ELR (cell line): ENCODE results near the gene PAPOLB.

Source experiments
- DNase-seq: peaks from one replicate; pipeline ENCODE4 v3.0.0-alpha.2; 2015; ENCODE audit warnings: low read depth

PAPOLB gene

GRCh38 chr7:4841836-4842235, 20.0 kb downstream of the PAPOLB start:
- DNase-seq = no peak

DNA sequence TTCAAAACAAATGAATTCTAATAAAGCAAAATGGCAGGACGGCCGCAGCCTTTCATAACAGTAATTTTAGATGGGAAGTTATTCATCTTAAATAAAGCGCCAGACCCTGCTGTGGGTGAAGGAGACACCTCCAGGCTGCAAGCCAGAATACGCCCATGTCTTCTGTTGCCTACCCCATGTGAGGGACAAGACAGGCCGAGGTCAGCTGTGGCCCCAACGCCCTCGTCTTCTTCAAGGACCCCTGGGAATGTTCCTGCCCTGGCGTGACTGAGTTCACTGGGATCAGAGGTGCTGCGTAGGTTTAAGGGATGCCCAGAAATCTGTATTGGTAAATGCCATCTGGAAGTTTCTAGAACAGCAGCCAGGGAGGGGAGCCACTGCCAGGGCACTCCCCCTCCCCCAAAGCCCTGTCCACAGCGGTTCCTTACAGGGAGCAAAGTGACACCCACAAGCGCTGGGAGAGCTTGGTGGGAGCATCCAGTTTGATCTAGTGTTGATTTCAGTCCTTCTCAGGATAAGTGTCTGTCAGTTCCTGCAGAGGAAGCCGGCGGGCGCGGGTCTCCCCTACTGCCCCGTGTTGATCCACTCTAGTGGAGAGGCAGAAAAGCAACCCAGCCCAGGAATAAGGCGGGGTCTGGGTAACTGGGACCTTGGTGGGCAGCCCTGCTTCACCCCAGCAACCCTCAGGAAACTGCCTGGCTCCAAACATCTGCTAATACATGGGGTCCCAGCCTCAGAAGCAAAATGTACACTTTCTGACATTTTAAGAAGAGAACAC, 20.6 kb downstream of the PAPOLB start:
- DNase-seq = no peak

DNA sequence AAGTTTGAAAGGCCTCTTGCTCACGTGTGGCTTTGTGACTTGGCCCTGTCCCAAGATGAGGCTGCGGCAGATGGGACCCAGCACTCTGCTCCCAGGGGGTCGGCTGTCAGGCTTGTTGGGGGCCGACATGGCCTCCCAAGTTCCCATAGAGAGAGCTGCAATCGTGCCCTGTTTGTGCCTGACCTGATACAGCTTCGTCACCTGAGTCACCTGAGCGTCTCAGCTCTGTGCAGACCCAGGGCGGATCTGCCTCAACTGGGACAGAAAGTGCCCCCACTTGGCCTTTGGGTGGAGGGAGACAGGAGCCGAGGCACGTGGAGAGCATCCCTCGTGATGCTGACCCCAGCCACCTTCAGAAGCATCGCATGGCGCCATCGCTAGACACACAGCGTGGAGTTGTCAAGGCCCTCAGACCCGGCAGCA, 21.7 kb downstream of the PAPOLB start:
- DNase-seq = no peak

DNA sequence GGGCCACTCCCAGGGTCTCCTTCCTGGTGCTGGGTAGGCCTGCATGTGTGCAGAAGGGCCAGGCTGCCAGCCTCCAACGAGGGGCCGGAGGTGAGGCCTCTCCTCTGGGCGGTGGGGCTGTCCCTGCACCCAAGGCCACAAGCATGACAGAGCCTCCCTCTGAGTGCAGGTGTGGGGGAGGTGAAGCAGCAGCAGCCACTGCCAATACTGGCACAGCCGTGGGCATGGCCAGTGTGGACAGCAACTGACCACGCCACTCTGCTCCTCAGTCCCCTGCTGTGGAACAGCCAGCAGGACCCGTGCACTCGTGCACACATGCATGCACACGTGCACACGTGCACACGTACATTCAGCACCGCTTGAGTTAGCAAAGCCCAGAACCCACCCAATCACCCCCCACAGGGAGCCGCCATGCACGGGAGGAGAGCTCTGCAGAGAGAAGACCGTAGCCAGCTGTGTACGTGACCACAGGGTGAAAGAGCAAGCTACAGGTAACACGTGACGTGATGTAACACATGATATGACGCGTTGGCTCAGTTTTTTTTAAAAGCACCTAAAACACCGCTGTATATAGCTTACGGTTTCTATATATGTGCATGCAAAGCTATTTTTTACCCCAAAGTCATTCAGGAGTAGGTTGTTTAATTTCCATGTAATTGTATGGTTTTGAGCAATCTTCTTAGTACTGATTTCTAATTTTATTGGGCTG, 23.1 kb downstream of the PAPOLB start:
- DNase-seq = no peak

- no peak for DNase-seq
Measured at GRCh38 chr7:4837803-4838625, 23.8 kb downstream of the PAPOLB start.

DNA sequence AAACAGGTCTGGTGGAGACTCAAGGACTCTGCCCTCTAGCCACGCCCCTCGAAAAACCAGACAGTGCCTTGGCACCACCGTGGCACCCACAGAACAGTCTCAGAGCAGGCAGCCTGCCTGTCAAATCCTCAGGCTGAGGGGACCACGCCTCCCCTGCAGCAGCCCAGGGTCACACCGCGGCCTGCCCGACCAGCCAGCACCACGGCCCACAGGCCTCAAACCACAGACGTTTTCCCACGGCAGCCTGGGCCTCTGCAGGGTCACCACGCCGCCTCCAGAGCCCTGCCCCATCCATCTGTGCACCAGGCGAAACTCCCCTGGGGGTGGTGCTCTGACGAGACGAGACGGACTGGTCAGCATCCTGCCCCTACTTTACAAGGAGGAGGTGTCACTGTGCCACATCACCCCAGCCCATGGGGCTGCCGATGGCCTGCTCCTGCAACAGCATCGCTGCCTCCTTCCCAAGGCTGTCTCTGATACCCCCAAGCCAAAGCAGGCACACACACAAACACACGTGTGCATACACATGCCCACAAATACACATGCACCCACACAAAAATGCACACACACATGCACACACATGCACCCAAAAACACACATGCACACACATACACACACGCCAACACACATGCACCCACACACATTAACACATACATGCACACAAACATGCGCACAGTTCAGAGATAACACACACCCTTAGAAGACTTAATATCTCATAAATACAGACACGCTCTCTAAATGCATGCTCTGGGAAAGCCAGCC, 24.6 kb downstream of the PAPOLB start:
- DNase-seq = no peak

- no peak for DNase-seq
Measured at GRCh38 chr7:4836206-4836661, 25.6 kb downstream of the PAPOLB start.

DNA sequence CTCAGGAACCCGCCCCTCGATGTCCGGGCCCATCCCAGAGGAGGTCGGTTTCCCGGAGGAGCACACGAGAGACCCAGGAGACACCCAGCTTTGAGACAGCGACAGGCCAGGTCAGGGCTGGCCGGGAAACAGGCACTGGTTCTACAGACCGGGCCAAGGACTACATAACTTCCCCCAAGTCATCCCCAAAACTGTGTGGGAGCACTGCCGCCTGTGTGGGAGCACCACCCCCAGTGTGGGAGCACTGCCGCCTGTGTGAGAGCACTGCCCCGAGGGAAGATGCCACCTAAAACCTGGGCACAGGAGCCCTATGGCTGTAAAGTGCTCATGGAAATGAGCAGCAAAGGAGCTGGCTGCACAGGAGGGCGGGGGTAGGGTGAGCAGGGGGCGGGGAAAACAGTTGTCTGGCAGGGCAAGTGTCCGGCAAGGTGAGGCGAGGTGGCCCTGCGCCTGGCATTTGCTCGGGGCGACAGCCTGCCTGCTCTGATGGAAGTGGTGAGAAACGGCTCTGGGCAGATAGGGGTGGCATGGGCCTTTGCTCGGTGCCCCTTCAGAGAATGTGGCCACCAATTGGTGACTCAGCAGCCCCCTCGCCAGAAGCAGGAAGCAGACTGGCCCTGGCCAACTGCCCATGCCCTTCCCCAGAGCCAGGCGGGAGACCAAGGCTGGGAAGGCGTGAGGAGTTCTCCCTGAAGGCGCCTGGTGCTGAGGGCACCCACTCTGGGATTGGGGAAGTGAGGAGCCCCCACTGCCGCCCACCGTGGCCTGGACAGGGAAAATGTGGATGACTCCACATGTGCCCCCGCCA, 26.2 kb downstream of the PAPOLB start:
- DNase-seq = no peak

DNA sequence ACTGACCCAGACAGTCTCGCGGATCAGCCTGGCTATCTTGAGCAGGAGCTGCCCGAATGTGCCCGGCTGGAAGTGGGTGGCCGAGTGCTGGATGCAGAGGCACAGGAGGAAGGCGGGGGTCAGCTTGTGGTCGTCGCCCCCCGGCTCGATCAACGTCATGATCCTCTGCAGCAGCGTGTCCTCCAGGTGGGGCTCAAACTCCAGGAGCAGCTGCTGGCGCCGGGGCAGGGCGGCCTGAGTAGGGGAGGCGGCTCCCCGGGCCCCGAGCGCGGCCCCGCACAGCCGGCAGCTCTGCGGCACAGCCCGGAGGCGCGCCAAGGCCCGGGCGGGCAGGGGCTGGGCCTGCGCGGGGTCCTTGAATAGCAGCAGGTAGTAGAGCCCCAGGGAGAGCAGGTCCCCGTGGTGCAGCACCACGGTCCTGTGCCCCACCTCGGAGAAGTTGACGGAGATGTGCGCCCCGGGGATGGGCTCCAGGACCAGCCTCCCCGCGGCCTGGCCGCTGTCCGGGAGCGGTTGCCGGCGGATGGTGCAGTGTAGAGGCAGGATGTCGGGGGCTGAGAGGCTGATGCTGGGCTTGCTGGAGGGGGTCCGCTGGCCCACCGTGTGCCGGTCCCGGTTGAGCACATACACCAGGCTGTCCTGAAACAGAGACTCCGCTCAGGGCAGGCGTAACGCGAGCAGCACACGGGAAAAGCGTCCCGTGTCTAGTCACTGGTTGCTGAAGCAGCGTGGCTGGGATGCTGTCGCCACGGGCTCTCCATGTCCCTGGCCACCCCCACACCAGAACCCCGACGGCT, 27.0 kb downstream of the PAPOLB start:
- no peak for DNase-seq

DNA sequence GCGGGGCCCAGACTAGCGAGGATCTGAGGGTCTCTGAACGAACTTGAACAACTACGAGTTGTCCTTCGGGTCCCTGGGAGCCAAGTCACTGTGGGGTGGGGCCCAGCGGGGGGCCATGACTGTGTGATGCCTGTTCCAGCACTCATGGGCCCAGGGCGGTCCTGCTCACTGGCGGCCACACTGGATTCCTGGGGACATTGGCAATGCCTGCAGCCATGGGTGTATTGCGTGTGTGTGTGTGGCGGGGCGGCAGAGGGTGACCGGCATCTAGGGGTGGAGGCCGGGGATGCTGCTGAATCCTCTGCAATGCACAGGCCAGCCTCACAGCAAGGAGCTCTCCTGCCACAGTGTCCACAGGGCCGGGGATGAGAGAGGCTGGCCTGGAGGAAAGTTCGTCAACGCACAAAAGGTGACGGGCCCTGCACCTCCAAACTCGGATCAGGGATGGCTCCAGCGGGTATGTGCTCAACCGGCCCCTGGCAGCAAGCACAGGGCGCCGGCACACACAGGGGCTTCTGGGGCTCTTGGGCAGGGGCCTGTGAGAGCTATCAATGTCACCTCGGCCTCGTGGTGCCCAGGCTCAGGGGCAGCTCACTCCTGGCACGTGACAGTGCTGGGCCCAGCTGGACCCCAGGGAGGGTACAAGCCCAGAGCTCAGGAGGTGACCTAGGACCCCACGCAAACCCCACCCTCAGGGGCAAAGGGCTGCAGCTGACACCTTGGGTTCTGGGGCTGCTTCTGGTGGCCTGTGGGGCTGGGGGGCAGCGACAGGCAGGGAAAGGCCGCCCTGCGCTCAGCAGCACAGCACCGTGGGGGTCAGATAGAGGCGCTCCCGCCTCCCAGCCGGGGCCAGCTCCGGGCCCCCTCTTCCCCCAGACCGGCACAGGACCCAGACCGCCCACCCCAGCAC, 27.9 kb downstream of the PAPOLB start:
- DNase-seq = no peak

- DNase-seq = no peak
Measured at GRCh38 chr7:4833176-4833575, 28.7 kb downstream of the PAPOLB start.

GRCh38 chr7:4832711-4833110, 29.1 kb downstream of the PAPOLB start:
- no peak for DNase-seq

GRCh38 chr7:4831723-4832495, 29.9 kb downstream of the PAPOLB start:
- DNase-seq = peak; percentile 12

DNA sequence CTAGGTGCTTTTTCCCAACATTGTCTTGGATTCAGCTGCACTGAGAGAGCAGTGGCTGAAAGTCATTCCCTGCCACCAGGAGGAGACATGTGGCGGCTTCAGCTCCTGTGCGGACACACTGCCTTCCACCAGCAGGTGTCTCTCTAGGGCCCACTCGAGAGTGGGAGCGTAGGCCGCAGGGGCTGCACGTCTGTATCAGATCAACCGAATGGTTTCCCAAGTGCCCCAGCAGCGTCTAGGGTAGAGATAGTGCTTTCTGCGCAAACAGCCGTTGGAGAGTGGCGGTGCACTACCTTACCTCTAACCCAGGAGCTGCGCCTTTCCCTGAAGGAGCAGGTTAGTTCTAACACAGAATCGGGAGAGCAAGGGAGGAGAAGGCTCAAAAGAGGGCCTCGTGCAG, 31.7 kb downstream of the PAPOLB start:
- peak; percentile 58 for DNase-seq

DNA sequence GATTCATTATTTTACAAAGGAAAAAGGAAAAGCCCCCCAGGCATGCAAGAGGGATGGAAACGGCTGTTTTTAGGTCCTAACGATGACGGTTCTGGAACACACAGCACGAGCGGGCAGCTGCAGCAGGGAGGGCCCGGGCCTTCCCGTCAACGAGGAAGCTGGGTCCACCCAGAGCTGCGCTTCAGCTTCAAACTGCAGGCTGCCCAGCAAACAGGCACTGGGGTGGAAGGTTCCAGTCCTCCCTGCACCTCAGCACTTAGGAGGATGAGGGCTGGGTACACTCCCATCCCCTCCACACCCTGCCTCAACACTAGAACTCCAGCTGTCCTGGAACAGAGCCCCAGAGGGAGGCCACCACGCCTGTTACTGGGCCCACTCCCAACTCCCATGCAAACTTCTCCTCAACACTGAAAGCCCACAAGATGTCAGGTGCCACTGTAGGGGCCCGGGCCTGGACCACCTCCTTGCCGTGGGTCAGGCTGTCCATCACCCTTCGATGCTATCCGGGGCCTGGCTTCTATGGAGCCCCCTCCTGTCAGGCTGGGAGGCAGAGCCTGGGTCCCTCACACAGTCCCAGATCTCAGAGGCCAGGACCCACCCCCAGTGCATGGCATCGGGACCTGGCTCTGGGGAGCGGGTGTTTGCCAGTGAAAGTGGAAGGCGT, 33.0 kb downstream of the PAPOLB start:
- no peak for DNase-seq

DNA sequence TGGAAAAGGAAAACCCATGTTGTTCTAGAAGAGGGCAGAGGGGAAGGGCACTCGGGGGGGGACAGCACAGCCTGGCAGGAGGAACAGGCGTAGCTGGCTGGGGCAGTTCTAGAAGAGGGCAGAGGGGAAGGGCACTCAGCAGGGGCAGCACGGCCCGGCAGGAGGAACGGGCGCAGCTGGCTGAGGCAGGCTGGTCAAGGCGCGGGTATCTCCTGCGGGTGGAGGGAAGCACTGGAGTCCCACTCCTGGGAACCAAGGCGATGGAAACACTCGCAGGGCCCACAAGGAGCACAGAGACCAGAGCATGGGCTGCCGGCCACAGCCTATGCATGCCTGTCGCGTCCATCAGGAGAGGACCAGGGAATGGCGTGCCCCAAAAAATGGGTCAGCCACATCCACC, 36.7 kb downstream of the PAPOLB start:
- DNase-seq = no peak

DNA sequence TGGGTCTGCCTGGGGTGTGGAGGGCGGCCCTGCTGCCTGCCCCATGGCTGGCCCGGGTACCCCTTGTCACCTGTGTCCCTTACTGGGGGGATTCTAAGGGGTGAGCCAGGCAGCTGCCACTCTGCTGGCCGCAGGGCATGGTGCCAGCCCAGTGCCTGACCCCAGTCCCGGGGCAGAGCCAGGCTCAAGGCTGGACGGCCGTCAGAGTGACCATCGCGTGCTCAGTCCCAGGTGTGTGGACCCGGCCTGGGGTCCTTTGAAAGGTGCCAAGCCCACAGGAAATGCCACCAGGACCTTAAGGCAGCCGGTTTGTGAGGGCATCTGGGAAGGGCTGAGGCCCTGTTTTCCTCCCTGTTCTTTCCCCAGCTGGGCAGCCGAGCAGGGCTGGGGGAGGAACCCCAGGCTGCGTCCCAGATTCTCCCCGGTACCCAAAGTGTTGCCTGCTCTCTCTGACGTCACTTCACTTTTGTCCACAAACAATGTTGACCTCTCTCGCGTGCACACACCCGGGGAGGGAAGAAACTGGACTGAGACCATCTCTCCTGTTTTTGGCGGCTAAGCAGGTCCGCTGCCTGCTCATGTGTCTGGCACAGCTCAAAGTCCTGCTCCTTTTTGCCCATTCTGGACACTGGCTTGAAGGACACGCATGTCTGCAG, 37.6 kb downstream of the PAPOLB start:
- DNase-seq = no peak
